Renal cortical epithelial cell (primary cell): ENCODE data around the gene NTMT1. TPM values are rescaled to one million over a fixed set of nuclear protein-coding genes. Genes with fewer than 3 reads are reported as not detected.

Experiments
- DNase-seq: peaks from one replicate; pipeline ENCODE4 v3.0.0-alpha.2; 2011; ENCODE audit warnings: low read depth
- total RNA-seq: library from RNA; depleted of rRNA; stranded (reverse); fragments of >200 nt; gene quantifications from 2 replicates; pipeline ENCODE4 v1.2.3, GENCODE V29; 2014

The NTMT1 gene
- total RNA-seq, 1 donor from 2014 or later, result 22.2 TPM

- DNase-seq, result no peak
Observed at GRCh38 chr9:129637102-129637501, 11.1 kb downstream of the NTMT1 start.

GRCh38 chr9:129637673-129638439 is 11.9 kb downstream of the NTMT1 start:
- DNase-seq, result no peak

- no peak for DNase-seq
Observed at GRCh38 chr9:129639034-129639630, 13.2 kb downstream of the NTMT1 start.

GRCh38 chr9:129639756-129640085 is 13.8 kb downstream of the NTMT1 start:
- no peak for DNase-seq

- DNase-seq, result peak; percentile 94
Observed at GRCh38 chr9:129640086-129640870, 14.3 kb downstream of the NTMT1 start.

- no peak for DNase-seq
Observed at GRCh38 chr9:129640871-129641749, 15.1 kb downstream of the NTMT1 start.

- DNase-seq, result peak; percentile 70
Observed at GRCh38 chr9:129641750-129642585, 16.0 kb downstream of the NTMT1 start, which contains the start of gene ASB6. Gene ASB6, minus strand, starts transcription at chr9:129642151. Its CDS starts 152 bp downstream, at chr9:129641999.

- no peak for DNase-seq
Observed at GRCh38 chr9:129643706-129644105, 17.7 kb downstream of the NTMT1 start.

GRCh38 chr9:129644365-129644764 is 18.4 kb downstream of the NTMT1 start:
- no peak for DNase-seq

- no peak for DNase-seq
Observed at GRCh38 chr9:129644902-129645301, 18.9 kb downstream of the NTMT1 start.

- DNase-seq, result no peak
Observed at GRCh38 chr9:129646252-129646651, 20.3 kb downstream of the NTMT1 start.

GRCh38 chr9:129646654-129647053 is 20.7 kb downstream of the NTMT1 start:
- DNase-seq, result no peak

GRCh38 chr9:129647635-129648034 is 21.7 kb downstream of the NTMT1 start:
- DNase-seq, result no peak

GRCh38 chr9:129648092-129648763 is 22.3 kb downstream of the NTMT1 start:
- DNase-seq, result no peak

- DNase-seq, result no peak
Observed at GRCh38 chr9:129648764-129649115, 22.8 kb downstream of the NTMT1 start.

GRCh38 chr9:129649726-129650679 is 24.0 kb downstream of the NTMT1 start:
- DNase-seq, result no peak

GRCh38 chr9:129650680-129651235 is 24.8 kb downstream of the NTMT1 start:
- DNase-seq, result no peak

GRCh38 chr9:129653823-129654553 is 28.0 kb downstream of the NTMT1 start:
- peak; percentile 9 for DNase-seq
